NOMO-1 (cell line): ENCODE measurements around the gene PRRT1B.
"Not testable (repeated sequence)": the region's sequence is repeated elsewhere in the genome, so short reads cannot be mapped to it uniquely, and the experiment has no call there.

Experiments
- DNase-seq, 2 experiments: peaks; one replicate each; lab custom pipeline; 2025; ENCODE audit not compliant: unreplicated experiment in 2 of 2; lab: John Stamatoyannopoulos, UW

Gene PRRT1B

DNA sequence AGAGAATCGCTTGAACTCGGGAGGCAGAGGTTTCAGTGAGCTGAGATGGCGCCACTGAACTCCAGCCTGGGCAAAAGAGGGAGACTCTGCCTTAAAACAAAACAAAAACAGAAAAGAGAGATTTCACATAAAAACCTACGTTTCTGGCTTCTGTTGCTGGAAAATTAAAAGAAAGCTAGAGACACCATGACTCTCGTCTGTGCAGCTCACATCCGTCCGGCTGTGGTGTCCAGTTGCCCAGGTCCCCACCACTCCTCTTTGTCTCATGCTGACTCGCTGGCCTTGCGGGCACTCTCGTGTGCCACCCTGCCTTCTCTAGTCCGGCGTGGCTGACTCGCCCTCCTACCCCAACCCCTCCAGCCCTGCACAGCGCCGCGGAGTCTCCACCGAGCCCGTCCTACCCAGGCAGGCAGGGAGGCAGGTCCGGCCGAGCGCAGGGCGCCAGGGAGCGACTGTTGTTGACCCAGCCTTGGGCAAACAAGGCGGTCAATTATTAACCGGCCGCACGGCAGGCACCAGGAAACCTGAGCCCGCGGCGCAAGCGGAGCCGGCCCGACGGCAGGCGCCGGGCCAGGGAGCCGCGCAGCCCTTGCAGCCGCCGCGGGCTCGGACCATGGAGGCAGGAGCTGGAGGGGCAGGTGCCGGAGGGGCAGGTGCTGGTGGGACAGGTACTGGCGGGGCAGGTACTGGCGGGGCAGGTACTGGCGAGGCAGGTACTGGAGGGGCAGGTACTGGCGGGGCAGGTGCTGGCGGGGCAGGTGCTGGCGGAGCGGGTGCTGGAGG is at the start of gene PRRT1B:
Gene PRRT1B, plus strand, starts transcription at position 521 of the 783 bp plus-strand sequence. Its CDS starts 93 bp downstream, at position 614.
- DNase-seq, result no peak

DNA sequence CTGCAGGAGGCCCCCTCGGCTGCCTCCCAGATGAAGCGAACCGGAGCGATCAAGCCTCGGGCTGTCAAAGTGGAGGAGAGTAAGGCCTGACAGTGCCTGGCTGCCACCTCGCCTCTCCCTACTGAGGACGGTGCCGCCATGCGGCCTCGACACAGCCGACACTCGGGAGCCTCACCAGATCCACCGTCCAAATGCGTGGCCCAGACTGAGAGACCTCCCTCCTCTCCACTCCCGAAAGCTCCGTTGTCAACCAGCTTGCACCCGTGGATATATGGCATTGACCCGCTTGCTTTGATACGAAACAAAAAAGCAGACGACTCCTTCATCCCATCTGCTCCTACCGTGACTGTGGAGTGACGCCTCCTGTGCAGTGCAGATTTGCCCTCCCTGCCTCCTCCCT is 49.5 kb upstream of the PRRT1B start:
- DNase-seq, result no peak

- DNase-seq, result no peak
These were observed 48.4 kb upstream of the PRRT1B start for GRCh38 chr9:131496844-131497405.

GRCh38 chr9:131499254-131499767 is 46.0 kb upstream of the PRRT1B start:
- DNase-seq, result no peak

GRCh38 chr9:131500377-131500776 is 44.9 kb upstream of the PRRT1B start:
- DNase-seq, result no peak

GRCh38 chr9:131500939-131501541 is 44.3 kb upstream of the PRRT1B start:
- peak; percentile 75 to 85 for DNase-seq

- DNase-seq, result peak; percentile 75 to 81
These were observed 42.3 kb upstream of the PRRT1B start, which contains the start of gene POMT1 for GRCh38 chr9:131502781-131503625. POMT1 (plus strand) TSS chr9:131502918; CDS start chr9:131504219, 1,301 bp downstream.

DNA sequence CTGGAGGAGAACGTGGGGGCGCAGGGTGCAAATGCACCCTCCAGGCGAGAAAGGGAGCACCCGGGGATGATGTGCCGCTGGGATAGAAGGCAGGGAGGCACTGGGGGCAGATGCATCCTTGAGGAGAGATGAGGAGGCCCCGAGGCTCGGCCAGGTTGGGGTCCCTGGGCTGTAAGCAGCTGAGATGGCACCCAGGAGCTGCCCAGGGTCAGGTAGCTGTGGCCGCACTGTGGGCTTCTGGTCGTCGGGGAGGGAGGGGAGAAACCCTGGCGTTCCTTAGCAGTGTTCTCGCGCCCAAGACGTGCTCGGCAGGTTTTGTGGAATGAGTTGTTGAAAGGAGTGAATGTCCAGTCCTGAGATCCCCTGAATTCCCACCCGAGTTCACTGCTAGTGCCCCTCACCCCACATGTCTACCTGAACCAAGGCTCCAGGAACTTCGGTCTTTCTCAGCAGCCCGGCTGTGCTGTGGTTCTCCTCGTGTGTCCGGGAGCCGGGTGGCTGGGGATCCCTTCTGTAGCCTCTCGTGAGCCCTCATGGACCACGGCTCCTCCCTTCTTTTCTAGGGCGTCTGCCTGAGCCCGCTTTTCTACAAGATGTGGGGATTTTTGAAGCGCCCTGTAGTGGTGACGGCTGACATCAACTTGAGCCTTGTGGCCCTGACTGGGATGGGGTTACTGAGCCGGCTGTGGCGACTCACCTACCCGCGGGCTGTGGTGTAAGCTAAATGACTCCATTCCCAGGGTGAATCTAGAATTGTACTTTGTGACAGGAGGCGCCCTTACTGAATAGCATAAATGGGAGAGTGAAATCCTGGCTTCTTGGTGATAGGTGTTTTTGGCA is 41.5 kb upstream of the PRRT1B start:
- DNase-seq, result peak in 1 of 2 experiments; percentile 5

DNA sequence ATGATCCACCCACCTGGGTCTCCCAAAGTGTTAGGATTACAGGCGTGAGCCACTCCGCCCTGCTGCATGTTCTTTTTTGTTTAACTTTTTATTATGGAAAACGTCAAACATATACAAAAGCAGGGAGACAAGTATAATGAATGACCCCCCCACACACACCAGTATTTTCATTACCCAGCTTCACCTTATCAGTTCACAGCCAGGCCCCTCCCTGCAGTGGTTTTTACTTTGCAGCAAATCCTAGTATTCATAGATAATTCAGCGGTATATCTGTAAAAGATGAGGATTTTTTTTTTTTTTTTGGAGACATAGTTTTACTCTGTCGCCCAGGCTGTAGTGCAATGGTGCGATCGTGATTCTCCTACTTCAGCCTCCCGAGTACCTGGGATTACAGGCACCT is 40.3 kb upstream of the PRRT1B start:
- no peak for DNase-seq

GRCh38 chr9:131511416-131511815 is 33.9 kb upstream of the PRRT1B start:
- no peak for DNase-seq

- no peak for DNase-seq
These were observed 33.4 kb upstream of the PRRT1B start for GRCh38 chr9:131511880-131512279.

- no peak for DNase-seq
These were observed 32.1 kb upstream of the PRRT1B start for GRCh38 chr9:131513177-131513576.

DNA sequence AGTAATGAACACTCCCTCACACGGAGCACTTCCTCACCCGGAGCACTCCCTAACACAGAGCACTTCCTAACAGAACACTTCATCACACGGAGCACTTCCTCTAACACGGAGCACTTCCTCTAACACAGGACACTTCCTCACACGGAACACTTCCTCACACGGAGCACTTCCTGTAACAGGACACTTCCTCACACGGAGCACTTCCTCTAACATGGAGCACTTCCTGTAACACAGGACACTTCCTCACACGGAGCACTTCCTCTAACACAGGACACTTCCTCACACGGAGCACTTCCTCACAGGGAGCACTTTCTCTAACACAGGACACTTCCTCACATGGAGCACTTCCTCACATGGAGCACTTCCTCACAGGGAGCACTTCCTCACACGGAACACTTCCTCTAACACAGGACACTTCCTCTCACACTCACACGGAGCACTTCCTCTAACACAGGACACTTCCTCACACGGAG is 29.7 kb upstream of the PRRT1B start:
- DNase-seq, result not testable (repeated sequence)

DNA sequence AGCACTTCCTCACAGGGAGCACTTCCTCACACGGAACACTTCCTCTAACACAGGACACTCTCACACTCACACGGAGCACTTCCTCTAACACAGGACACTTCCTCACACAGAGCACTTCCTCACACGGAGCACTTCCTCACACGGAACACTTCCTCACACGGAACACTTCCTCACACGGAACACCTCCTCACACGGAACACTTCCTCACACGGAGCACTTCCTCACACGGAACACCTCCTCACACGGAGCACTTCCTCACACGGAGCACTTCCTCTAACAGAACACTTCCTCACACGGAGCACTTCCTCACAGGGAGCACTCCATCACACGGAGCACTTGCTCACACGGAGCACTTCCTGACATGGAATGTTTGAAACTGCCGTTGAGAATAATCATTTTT is 29.2 kb upstream of the PRRT1B start:
- no peak for DNase-seq

DNA sequence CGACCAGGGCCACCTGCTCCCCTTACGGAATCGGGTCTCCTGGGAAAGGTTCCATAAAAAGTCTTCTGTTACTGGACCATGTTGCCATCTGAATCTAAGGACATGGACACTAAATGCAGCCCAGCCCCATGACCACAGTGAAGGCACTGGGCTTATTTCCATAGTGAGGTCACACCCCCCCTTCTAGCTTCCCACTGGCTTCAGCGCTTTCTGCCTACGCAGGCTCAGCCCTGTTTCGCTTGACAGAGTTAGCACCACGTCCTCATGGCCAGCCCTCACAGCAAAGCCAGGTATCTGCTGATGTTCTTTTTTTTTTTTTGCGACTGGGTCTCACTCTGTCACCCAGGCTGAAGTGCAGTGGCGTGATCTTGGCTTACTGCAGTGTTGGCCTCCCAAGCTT is 28.4 kb upstream of the PRRT1B start:
- DNase-seq, result no peak

DNA sequence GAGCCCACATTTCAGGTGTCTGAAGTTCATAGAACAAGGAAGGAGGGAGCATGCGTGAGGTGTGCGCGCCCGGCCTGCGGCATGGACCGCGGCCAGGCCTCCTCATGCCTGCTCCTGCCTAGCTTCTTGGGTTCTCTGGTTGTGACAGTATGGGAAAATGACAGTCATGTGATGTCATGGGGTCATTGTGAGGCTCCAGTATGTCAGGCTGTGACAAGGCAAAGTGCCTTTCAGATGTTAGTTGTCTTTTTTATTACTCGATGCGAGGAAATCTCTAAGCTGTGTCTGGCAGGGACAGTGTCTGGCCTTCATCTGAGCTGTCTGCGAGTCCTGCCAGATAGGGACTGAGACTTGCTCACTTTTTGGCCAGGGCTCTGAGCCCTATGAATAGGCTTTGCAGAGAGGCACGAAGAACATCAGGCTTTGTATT is 27.5 kb upstream of the PRRT1B start:
- DNase-seq, result no peak

DNA sequence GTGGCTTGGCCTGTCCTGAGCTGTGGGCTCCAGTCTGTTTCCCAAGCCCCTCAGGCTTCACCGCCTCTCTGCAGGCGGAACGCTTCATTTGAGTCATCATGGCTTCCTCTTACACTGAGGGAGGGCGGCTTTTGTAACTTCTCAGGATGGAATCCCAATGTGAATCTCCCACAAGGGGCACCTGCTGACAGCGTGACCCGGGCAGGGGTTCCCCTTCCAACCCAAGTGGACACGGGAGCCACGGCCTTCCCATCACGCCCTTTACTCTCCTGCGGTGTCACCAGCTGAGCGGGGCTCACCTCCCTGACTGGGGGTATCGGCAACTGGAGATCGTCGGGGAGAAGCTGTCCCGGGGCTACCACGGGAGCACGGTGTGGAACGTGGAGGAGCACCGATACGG is 26.8 kb upstream of the PRRT1B start:
- no peak for DNase-seq

DNA sequence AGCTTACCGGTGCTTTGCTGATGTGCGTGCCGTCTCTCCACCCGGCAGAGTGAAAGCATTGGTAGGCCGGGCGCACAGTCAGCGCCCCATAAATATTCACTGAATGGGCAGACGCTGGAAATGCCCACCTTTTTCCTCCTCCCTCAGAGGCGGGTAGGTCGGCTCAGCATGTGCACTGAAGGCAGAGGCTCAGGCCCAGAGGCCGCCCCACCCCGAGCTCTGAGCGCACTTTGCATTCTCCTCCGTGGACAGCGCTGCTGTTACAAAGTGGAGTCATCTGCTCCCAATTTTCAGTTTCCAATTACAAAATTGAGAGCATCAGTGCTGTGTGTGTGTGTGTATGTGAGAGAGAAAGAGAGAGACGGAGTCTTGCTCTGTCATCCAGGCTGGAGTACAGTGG is 24.8 kb upstream of the PRRT1B start:
- no peak for DNase-seq

DNA sequence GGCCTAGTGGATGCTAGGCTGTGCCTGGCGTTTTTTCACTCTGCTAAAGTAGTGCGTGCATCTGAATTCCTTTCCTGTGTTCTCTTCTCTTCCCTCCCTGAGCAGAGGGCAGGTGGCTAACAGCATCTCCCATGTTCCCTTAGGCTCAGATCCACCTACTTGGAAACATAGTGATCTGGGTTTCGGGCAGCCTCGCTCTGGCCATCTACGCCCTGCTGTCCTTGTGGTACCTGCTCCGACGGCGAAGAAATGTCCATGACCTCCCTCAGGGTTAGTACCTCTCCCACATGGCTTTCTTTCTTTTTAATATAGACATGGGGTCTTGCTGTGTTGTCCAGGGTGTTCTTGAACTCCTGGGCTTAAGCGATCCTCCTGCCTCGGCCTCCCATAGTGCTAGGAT is 24.1 kb upstream of the PRRT1B start:
- no peak for DNase-seq

GRCh38 chr9:131521822-131522221 is 23.5 kb upstream of the PRRT1B start:
- DNase-seq, result no peak
